GM19328 (cell line): ENCODE data around the gene LDAF1.
"Not testable (repeated sequence)": the region's sequence is repeated elsewhere in the genome, so short reads cannot be mapped to it uniquely, and the experiment has no call there.

Experiments
- ATAC-seq: cut with Tn5 transposase; IDR thresholded peaks from one replicate; pipeline ENCODE4 v1.9.1; 2021; ENCODE audit warnings: mild to moderate bottlenecking, moderate library complexity; ENCODE audit not compliant: unreplicated experiment

LDAF1 gene

DNA sequence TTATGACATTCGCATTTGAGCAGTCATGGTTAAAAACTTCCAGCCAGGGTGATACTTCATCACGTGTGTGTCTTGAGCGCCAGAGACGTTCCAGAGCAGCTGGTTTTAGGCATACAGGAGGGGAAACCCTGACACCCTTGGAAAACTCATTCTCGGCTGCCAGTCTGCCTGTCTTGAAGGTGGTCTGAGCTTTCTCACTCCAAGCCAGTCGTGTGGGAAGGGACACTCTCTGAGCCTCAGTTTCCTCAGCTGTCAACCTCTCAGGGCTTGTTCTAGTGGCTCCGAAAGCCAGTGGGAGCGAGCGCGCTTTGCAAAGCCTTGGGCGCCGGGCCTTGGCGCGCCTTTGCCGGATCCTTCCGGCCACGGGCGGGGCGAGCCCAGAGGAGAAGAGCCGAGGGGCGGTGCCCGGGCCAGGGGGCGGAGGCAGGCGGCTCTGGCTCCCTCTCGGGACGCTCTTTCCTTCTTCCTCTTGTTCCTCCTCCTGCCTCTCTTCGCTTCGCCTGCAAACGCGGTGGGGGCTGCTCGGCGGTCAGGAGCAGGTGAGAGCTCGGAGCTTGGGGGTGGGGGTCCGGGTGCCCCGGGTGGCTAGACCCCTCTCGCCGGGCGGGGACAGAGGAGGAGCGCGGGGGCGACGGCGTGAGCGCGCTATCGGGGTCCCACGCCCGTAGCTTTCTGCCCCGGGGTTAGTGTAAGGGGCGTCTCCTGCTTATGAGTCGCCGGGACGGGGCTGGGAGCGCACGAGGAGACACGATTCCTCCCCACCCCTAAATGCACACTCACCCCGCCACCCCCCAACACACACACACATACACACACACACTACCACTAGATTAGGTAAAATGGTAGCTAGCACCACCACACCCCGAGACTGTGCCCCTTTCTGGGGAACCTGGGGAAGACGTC lies at the start of gene LDAF1:
TSS of gene LDAF1 (plus strand) at position 467 of the 903 bp plus-strand sequence. CDS start 2,509 bp downstream, outside the sequence.
- ATAC-seq, result peak; percentile 79

DNA sequence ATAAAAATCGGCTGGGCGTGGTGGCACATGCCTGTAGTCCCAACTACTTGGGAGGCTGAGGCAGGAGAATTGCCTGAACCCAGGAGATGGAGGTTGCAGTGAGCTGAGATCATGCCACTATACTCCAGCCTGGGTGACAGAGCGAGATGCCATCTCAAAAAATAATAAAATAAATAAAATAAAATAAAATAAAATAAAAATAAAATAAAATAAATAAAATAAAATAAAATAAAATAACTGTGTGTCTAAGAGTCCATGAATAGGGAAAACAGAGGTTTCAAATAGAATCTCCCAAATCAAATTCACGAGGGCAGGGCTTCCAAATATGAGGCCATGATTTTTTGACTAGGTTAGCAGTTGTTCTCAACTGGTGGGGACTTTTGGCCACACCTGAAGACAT lies 42.9 kb upstream of the LDAF1 start:
- not testable (repeated sequence) for ATAC-seq

DNA sequence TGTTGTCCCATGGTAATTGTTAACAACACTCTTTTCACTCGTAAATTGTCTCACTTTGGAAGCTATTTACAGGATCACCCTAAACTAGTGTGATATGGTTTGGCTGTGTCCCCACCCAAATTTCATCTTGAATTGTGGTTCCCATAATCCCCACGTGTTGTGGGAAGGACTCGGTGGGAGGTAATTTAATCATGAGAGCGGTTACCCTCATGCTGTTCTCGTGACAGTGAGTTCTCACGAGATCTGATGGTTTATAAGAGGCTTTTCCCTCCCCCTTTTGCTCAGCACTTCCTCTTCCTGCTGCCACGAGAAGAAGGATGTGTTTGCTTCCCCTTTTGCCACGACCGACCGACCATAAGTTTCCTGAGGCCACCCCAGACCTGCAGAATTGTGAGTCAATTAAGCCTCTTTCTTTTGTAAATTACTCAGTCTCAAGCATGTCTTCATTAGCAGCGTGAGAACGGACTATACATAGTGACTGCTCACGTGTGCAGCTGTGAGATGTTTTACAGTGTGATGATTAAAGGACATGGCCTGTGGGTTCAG lies 42.3 kb upstream of the LDAF1 start:
- ATAC-seq, result no peak

DNA sequence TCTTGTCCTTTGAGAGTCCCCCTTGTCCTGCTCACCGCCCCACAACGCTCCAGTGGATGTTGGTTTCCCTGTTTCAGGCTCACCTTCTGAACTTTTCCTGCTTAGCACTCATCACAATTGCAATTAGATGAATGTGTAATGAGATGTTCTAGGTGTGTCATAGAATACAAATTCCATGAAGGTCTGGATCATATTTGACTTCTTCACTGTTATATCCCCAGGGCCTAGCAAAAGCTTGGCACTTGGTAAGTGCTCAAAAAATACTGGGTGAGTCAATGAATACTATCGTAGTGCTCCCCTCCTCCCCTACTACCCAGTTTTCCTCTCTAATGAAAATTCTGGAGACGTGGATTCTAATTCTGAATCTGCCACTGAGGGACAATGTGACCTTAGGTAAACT lies 40.9 kb upstream of the LDAF1 start:
- ATAC-seq, result no peak

DNA sequence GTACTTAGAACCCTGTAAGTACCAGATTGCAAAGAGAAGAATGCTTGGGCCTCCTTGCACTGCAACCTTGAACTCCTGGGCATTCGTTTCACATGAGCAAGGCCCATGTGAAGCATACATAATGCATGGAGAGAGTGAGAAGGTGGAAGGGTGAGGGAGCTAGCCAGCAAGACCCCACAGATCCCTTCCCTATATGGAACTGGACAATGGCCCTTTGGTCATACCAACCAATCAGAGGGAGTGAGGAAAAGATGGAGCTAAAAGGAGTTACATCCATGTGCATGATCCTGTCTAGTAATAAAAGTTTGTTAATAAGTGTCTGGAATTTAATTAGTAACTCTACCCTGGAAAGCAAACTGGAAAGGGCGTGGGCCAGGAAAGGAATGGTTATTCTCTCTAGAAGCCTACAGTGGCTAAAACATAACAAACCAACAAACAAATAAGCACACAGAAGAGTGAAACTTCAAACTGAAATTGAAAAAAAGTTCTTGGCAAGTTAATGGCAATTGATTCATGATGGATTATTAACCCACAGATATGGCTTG lies 37.4 kb upstream of the LDAF1 start:
- ATAC-seq, result no peak

DNA sequence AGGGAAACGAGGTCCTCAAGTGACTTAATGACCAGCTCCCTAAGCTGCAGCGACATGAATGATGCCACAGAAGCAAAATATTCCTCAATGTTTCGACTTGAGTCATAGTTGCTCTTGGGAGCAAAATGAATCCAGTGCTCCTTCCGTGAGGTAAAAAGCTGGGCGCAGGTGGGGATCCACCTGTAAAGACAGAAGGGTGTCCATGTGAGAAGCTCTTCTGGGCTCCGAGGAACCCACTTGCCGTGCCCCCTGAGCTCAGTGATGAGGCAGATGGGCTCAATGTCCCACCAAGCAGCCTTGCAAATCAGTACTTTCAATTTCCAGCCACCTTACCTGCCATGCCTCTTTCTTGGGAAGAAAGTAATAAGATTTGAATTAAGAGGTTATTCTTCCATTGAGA lies 33.3 kb upstream of the LDAF1 start:
- no peak for ATAC-seq

DNA sequence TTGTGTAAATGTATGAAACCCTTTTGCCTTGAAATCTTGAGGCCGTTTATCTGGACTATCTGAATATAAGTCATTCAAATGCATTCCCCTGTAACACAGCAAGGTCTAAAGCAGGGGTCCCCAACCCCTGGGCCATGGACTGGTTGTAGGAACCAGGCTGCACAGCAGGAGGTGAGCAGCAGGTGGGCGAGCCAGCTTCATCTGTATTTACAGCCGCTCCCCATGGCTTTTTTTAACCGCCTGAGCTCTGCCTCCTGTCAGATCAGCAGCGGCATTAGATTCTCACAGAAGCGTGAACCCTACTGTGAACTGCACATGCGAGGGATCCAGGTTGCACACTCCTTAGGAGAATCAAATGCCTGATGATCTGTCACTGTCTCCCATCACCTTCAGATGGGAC lies 32.0 kb upstream of the LDAF1 start:
- ATAC-seq, result no peak

DNA sequence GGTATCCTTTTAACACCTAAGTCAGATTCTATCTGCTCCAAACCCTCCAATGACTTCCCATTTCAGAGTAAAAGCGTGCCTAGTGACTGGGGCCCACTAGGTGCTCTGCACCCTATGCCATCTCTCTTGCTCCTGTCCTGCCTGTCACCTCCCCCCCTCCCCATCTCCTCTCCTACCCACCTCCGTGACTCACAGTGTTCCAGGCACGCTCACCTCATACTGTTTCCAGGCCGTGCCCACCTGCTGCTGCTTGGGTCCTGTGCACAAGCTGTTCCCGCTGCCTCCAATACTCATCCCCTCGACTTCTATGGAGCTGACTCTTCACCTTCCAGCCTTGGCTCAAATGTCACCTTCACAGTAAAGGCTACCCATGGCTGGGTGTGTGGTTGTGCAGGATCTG lies 29.5 kb upstream of the LDAF1 start:
- no peak for ATAC-seq

DNA sequence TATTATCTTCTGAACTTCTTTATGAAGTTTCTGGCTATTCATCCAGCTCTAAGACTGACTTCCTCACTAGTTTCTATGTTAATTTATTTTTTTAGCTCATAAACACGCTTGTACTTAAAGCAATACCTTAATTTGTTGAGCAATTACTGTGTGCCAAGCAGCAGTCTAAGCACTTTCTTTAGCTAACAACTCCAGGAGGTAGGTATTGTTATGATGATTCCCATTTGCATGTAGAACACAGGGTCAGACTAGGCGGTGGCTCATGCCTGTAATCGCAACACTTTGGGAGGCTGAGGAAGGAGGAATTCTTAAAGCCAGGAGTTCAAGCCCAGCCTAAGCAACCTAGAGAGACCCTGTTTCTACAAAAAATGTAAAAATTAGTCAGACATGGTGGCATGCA lies 27.7 kb upstream of the LDAF1 start:
- no peak for ATAC-seq

DNA sequence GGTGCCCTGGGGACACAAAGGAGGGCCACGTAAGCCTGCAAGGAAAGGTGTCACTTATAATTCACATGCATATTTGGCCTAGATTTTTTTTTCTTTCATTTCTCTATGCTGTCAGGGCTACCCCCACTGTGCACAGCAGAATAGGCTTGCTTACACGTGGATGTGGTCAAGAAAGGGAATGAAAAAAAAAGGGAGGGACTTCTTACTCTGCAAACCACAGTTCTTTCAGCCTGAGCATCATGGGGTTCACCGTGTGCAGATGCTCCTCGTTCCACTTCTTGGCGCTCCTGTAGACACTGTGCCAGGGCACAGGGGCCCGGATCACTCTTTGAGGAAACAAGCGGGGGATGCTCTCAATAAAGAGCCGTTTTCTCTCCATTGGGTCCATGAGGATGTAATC lies 24.4 kb upstream of the LDAF1 start:
- no peak for ATAC-seq

DNA sequence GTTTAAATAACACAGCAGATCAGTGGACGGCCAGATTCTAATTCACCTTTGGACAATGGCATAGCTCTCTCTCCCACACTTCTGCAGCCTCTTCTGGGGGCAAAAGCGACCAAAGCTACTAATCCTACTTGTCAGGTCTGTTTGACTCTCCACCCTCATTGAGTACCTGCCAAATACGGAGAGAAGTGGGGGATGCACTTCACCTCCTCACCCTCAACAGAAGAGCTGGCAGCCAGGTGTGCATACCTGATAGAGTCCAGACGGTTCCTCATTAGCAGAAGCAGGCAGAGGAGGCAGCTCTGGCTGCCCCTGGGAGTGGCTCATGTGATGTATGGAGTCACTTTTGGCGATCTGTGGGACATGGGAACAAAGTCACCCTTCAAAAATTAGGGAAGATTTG lies 12.7 kb upstream of the LDAF1 start:
- no peak for ATAC-seq

DNA sequence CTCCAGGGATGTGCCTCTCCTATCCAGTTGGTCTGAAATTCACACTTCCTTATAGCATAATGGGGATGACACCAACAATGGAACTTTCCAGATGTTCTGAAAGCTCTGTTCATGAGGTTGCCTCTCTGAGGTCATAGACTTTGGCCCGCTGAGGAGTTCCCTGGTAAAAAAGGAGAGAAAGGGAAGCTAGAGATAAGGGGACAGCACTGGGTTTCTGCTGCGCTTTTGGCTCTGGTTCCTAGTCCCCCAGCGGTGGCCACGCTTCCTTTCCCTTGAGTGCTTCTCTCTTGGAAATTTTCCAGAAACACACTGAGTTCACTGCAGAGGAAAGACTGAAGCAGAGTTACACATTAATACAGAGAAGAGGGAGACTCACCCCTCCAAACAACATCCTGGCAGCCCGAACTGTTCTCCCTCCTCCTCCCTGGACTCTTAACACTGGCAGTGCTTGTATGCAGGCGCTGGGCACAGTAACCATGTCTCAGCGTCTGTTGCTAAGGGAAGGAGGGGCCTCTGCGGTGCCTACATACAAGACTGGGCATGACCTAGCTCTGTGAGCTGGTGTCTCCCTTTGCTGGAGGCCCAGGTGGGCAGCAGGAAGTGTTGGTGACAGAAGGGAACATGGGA lies 8.0 kb upstream of the LDAF1 start, which contains the start of gene DNAH3:
TSS of gene DNAH3 (minus strand) at position 472 of the 627 bp plus-strand sequence. CDS start 527 bp downstream, outside the sequence.
- no peak for ATAC-seq

DNA sequence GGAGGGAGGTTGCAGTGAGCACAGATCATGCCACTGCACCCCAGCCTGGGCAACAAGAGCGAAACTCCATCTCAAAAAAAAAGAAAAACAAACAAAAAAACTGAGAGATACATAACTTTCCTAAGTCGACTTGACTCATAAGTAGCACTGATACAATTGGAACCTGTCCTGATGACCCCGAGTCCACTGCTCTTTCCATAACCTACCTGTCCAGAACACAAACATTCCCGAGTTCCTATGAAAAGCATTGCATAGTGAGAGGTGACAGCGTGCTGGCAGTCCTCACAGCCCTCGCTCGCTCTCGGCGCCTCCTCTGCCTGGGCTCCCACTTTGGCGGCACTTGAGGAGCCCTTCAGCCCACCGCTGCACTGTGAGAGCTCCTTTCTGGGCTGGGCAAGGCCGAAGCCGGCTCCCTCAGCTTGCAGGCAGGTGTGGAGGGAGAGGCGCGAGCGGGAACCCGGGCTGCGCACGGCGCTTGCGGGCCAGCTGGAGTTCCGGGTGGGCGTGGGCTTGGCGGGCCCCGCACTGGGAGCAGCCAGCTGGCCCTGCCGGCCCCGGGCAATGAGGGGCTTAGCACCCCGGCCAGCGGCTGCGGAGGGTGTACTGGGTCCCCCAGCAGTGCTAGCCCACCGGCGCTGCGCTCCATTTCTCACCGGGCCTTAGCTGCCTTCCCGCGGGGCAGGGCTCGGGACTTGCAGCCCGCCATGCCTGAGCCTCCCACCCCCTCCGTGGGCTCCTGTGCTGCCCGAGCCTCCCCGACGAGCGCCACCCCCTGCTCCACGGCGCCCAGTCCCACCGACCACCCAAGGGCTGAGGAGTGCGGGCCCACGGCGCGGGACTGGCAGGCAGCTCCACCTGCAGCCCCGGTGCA lies 6.1 kb upstream of the LDAF1 start:
- not testable (repeated sequence) for ATAC-seq

DNA sequence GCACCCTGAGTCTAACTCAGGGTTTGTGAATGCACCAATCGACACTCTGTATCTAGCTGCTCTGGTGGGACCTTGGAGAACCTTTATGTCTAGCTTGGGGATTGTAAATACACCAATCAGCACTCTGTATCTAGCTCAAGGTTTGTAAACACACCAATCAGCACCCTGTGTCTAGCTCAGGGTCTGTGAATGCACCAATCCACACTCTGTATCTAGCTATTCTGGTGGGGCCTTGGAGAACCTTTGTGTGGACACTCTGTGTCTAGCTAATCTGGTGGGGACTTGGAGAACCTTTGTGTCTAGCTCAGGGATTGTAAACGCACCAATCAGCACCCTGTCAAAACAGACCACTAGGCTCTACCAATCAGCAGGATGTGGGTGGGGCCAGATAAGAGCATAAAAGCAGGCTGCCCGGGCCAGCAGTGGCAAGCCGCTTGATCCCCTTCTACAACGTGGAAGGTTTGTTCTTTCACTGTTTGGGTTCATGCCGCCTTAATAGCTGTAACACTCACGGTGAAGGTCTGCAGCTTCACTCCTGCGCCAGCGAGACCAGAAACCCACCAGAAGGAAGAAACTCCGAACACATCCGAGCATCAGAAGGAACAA lies 5.2 kb upstream of the LDAF1 start:
- not testable (repeated sequence) for ATAC-seq

DNA sequence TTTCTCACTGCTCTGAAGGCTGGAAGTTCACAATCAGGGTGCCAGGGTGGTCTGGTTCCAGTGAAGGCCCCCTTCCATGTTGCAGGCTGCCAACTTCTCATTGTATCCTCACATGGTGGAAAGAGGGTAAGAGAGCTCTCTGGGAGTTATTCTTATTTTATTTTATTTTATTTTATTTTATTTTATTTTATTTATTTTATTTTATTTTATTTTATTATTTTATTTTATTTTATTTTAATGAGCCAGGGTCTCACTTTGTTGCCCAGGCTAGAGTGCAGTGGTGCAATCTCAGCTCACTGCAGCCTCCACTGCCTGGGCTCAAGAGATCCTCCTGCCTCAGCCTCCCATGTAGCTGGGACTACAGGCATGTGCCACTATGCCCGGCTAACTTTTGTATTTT lies 2.5 kb upstream of the LDAF1 start:
- not testable (repeated sequence) for ATAC-seq

DNA sequence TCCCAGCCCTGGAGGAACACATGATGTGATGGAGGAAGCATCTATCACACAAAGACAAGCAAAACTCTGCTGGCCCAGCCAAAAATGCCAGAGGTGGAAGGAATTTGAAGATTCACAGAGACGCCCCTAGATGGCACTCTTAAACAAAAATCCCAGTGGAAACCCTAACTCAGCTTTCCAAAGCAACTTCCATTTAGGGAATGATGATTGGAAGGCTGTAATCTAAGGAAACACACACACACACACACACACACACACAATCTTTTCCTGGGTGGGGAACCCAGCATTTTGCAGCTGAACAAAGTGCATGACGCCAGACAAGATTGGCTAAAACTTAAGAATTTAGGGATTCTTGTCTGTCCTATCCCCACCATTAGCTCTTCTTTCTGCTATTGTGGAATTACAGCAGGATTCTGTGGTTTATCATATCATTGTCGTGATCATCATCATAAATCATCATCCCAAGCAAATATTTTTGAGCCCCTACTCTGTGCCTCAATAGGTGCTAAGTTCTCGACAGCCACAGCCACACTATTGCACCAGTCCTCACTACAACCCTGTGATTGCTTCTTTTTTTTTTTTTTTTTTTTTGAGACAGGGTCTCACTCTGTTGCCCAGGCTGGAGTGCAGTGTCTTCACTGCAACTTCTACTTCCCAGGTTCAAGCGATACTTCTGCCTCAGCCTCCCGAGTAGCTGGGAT lies 1.6 kb upstream of the LDAF1 start:
- no peak for ATAC-seq

DNA sequence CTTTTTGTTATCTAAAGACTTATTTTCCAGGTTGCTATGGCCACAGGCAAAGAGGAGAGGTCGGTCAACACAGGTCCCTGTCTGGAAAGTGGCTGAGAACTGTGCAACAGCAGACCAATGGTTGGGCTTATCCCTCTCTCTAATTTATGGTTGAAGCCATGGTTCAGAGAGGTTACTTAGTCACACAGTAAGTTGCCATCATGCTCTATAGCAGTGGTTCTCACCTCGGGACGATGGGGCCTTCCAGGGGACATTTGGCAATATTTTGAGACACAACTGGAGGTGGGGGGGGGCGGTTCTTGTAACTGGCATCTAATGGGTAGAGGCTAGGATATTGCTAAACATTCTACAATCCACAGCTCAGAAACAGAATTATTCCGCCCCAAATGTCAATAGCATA lies 842 bp upstream of the LDAF1 start:
- ATAC-seq, result no peak

DNA sequence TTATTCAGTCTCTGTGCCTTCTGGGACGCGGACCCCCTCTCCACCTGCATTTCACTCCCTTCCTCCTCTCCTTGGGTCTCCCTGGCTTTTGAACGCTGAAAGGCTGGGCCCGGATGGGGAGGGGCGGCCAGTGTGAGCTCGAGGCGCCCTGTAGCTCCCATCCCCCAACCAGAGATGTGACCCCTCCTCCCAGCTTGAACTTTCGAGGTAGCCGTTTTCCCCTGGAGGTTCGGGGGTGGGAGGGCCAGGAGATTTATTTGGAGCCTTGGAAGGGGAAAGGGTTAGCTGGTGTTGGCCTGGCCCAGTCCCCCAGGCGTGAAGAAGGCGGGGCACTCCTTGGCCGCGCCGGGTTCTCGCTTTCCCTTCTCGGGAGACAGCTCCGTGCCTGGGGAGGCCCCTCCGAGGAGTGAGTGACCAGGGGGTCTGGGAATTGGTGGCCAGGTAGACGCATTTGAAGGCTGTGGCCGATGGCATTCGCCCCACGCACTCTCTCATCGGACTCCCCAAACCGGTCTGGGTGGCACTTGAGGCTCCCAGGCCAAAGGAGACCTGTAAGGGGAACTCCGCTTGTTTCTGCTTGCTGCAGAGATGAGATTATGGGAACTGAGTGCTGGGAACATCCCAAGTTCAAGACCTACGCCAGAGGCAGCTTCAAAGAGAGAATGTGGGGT lies 942 bp downstream of the LDAF1 start:
- ATAC-seq, result no peak

DNA sequence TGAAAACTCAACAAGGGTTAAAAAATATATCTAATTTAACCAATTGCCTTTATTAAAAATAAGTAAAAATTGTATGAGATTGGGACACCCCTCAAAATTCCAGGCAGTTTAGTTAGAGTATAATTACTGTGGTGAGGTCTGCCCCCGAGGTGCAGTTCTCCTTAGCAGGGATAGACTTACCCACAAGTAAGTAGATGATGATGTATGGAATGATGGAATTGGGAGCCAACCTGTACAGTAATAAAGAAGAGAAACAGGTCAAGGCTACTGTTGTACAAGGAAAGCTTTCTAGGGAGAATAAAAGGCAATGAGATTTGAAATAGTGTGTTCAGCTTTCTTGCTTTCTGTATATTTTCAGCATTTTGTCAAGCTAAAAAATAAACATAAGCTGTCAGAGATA lies 1.8 kb downstream of the LDAF1 start:
- ATAC-seq, result no peak
